Measurements from ENCODE around the gene C1R. TPM values are rescaled to one million over a fixed set of nuclear protein-coding genes. Genes with fewer than 3 reads are reported as not detected.

Gene C1R
- total RNA-seq, 3 donors from 2014 or later (not counting 1 experiment from before 2014, with no cell fraction given) = 6.4 to 7.8 (median 6.6) TPM

- H3K4me3 ChIP-seq (ENCODE audit: low read length) = no peak overlapping the region
- peaks cover 2 to 5% of the 10 kb centered on the region in 2 donors for H3K9me3 Mint-ChIP-seq
- no peak overlapping the region for H3K4me3 Mint-ChIP-seq
- peaks cover 13% of the 10 kb centered on the region for H3K36me3 ChIP-seq (ENCODE audit: control insufficient read depth, insufficient read depth, low read length)
- ATAC-seq = no peak
- H3K27me3 Mint-ChIP-seq (ENCODE audit: low read depth in 2 of 2) = no peaks in the 10 kb centered on the region
- peaks cover 13% of the 10 kb centered on the region for H3K36me3 Mint-ChIP-seq
- no peak for DNase-seq
- H3K9me3 ChIP-seq (ENCODE audit: control insufficient read depth, insufficient read depth, low read length) = no peaks in the 10 kb centered on the region
- WGBS (ENCODE audit: insufficient coverage) = 95% methylated on average over 14 of the region's 14 CpGs
- intact Hi-C loops (cut with micrococcal nuclease) = no loop called here
- H3K27ac Mint-ChIP-seq = peak overlapping the region in 1 of 2 donors; percentile 52
- peaks cover 15% of the 10 kb centered on the region for H3K4me1 ChIP-seq (ENCODE audit: control insufficient read depth, insufficient read depth, low read length)
- H3K27me3 ChIP-seq (ENCODE audit: control insufficient read depth, insufficient read depth, low read length) = no peaks in the 10 kb centered on the region
- no peak for TF ChIP-seq CTCF (IDR thresholded peaks at IDR 0.05)
- H3K4me1 Mint-ChIP-seq = peaks cover 46 to 53% of the 10 kb centered on the region in 2 donors
- no peak overlapping the region for H3K27ac ChIP-seq (ENCODE audit: low read length)
Observed at GRCh38 chr12:7103837-7104584, 11.8 kb upstream of the C1R start.

GRCh38 chr12:7102582-7102981, 10.3 kb upstream of the C1R start:
- H3K4me1 Mint-ChIP-seq = peaks cover 35 to 41% of the 10 kb centered on the region in 2 donors
- Histone ChIP-seq H3K9me3 (ENCODE audit: control insufficient read depth, insufficient read depth, low read length) (no peaks in the 10 kb centered on the region), H3K27me3 (ENCODE audit: control insufficient read depth, insufficient read depth, low read length) (no peaks in the 10 kb centered on the region), H3K27ac (ENCODE audit: low read length) (no peak overlapping the region), H3K4me1 (ENCODE audit: control insufficient read depth, insufficient read depth, low read length) (peaks cover 7% of the 10 kb centered on the region), H3K36me3 (ENCODE audit: control insufficient read depth, insufficient read depth, low read length) (peaks cover 17% of the 10 kb centered on the region), H3K4me3 (ENCODE audit: low read length) (no peak overlapping the region)
- peaks cover 13% of the 10 kb centered on the region for H3K36me3 Mint-ChIP-seq
- H3K27ac Mint-ChIP-seq = peak overlapping the region in 1 of 2 donors; percentile 31
- H3K4me3 Mint-ChIP-seq = no peak overlapping the region
- intact Hi-C loops (cut with micrococcal nuclease) = no loop called here
- 62% methylated on average over 3 of the region's 3 CpGs for WGBS (ENCODE audit: insufficient coverage)
- H3K27me3 Mint-ChIP-seq (ENCODE audit: low read depth in 2 of 2) = no peaks in the 10 kb centered on the region
- ATAC-seq = no peak
- TF ChIP-seq CTCF (IDR thresholded peaks at IDR 0.05) = no peak
- peaks cover 2 to 5% of the 10 kb centered on the region in 2 donors for H3K9me3 Mint-ChIP-seq
- no peak for DNase-seq

GRCh38 chr12:7101694-7102131, 9.5 kb upstream of the C1R start:
- ATAC-seq (no peak), DNase-seq (no peak)
- peaks cover 32 to 36% of the 10 kb centered on the region in 2 donors for H3K4me1 Mint-ChIP-seq
- H3K27ac ChIP-seq (ENCODE audit: low read length) = no peak overlapping the region
- intact Hi-C loops (cut with micrococcal nuclease) = no loop called here
- TF ChIP-seq CTCF (IDR thresholded peaks at IDR 0.05) = no peak
- 95% methylated on average over 10 of the region's 10 CpGs for WGBS (ENCODE audit: insufficient coverage)
- H3K36me3 ChIP-seq (ENCODE audit: control insufficient read depth, insufficient read depth, low read length) = peaks cover 17% of the 10 kb centered on the region
- H3K27me3 ChIP-seq (ENCODE audit: control insufficient read depth, insufficient read depth, low read length) = no peaks in the 10 kb centered on the region
- H3K27me3 Mint-ChIP-seq (ENCODE audit: low read depth in 2 of 2) = no peaks in the 10 kb centered on the region
- no peak overlapping the region for H3K4me3 Mint-ChIP-seq
- H3K4me1 ChIP-seq (ENCODE audit: control insufficient read depth, insufficient read depth, low read length) = no peaks in the 10 kb centered on the region
- H3K27ac Mint-ChIP-seq = no peak overlapping the region
- H3K9me3 Mint-ChIP-seq = peaks cover 2 to 5% of the 10 kb centered on the region in 2 donors
- no peak overlapping the region for H3K4me3 ChIP-seq (ENCODE audit: low read length)
- peaks cover 13% of the 10 kb centered on the region for H3K36me3 Mint-ChIP-seq
- no peaks in the 10 kb centered on the region for H3K9me3 ChIP-seq (ENCODE audit: control insufficient read depth, insufficient read depth, low read length)

Data from natural killer cell (primary cell).